GM12878 (cell line): Measurements from ENCODE around the gene ICAM4. TPM values are rescaled to one million over a fixed set of nuclear protein-coding genes. Genes with fewer than 3 reads are reported as not detected.
A peak's percentile ranks its signal among the peaks of the same experiment; 100 is the strongest.

ENCODE experiments used
- ATF7 ChIP-seq: fragments of 450-650 bp; IDR thresholded peaks from 2 replicates; pipeline ENCODE4 v1.6.1; 2016; ENCODE audit warnings: low read depth, mild to moderate bottlenecking
- IKZF2 ChIP-seq, 2 experiments: fragments of 450-650 bp; IDR thresholded peaks; 2 replicates each; pipeline ENCODE4 v1.6.1; 2017; ENCODE audit warnings: mild to moderate bottlenecking in 2 of 2, moderate library complexity in 2 of 2
- MTA2 ChIP-seq: fragments of 450-650 bp; IDR thresholded peaks from 2 replicates; pipeline ENCODE4 v1.6.1; 2016; ENCODE audit warnings: low read depth, mild to moderate bottlenecking, moderate library complexity
- NBN ChIP-seq: fragments of 450-650 bp; IDR thresholded peaks from 2 replicates; pipeline ENCODE4 v1.6.1; 2016
- polyA plus RNA-seq, 11 experiments: library from polyadenylated mRNA; depleted of rRNA in 4 of 11; unstranded in 6 of 11; stranded (reverse) in 5 of 11; fragments of >200 nt; fragmentation: Nextera tagmentation in 4 of 11; fragmentation: Illumina TruSeq in 1 of 11; extraction: Ambion mirVana in 4 of 11; extraction: Trizol in 1 of 11; gene quantifications; 1 replicate in 1 of 11; 2 replicates in 10 of 11; pipeline versions ENCODE4 v1.2.1 to v1.2.3, GENCODE V29; 2011 to 2016; ENCODE audit warnings: inconsistent platforms in 2 of 11, missing spikeins in 2 of 11, low read depth in 1 of 11
- total RNA-seq, 4 experiments: library from RNA; depleted of rRNA in 3 of 4; stranded (reverse); fragments of >200 nt in 3 of 4; fragmentation: Illumina TruSeq in 1 of 4; extraction: Trizol in 1 of 4; gene quantifications; 2 replicates each; pipeline versions ENCODE4 v1.2.1 to v1.2.3, GENCODE V29; 2013 to 2021
- TF ChIP-seq, protein P1 (sequence below): fragments of 450-650 bp; IDR thresholded peaks from 2 replicates; pipeline ENCODE4 v1.6.1; 2016; ENCODE audit warnings: mild to moderate bottlenecking, moderate library complexity, borderline replicate concordance
- TF ChIP-seq, protein P2 (sequence below): IDR thresholded peaks from 2 replicates; pipeline ENCODE4 v1.6.1; 2011; ENCODE audit warnings: mild to moderate bottlenecking, low read depth, low read length, moderate library complexity; ENCODE audit not compliant: insufficient replicate concordance

Gene ICAM4
- total and polyA plus RNA-seq, 10 of the 15 experiments (the other 5 are each of a cell fraction or from before 2014, with no cell fraction given), result 0.31 to 5.1 (median 1.7) TPM

DNA sequence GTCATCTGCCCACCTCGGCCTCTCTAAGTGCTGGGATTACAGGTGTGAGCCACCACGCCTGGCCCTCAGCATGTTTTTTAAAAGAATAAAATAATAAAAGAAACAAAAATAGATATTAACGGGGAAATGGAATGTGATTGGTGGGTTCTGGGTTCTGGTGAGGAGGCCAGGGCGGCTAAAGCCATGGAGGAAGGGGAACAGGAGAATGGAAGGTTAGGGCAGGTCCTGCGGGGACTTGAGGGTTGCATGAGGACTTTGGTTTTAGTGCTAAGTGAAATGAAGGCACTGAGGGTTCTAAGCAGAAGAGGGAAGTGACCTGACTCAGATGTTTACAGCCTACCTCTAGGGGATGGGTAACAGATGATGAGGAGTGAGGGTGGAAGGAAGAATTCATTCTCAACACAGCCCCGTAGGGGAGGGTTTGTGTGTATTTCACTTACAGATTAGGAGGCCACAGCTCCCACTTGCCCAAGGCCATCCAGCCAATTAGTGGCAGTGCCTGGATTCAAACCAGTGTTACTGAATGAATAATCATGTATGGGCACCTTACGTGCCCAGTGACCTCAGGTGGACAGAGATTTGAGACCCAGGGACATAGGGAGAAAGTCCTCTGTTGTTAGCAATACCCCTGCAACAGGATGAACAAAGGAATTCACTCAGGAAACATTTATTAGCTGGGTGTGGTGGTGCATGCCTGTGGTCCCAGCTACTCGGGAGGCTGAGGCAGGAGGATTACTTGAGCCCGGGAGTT lies 41.4 kb upstream of the ICAM4 start (continued):
- TF ChIP-seq, protein P1, sequence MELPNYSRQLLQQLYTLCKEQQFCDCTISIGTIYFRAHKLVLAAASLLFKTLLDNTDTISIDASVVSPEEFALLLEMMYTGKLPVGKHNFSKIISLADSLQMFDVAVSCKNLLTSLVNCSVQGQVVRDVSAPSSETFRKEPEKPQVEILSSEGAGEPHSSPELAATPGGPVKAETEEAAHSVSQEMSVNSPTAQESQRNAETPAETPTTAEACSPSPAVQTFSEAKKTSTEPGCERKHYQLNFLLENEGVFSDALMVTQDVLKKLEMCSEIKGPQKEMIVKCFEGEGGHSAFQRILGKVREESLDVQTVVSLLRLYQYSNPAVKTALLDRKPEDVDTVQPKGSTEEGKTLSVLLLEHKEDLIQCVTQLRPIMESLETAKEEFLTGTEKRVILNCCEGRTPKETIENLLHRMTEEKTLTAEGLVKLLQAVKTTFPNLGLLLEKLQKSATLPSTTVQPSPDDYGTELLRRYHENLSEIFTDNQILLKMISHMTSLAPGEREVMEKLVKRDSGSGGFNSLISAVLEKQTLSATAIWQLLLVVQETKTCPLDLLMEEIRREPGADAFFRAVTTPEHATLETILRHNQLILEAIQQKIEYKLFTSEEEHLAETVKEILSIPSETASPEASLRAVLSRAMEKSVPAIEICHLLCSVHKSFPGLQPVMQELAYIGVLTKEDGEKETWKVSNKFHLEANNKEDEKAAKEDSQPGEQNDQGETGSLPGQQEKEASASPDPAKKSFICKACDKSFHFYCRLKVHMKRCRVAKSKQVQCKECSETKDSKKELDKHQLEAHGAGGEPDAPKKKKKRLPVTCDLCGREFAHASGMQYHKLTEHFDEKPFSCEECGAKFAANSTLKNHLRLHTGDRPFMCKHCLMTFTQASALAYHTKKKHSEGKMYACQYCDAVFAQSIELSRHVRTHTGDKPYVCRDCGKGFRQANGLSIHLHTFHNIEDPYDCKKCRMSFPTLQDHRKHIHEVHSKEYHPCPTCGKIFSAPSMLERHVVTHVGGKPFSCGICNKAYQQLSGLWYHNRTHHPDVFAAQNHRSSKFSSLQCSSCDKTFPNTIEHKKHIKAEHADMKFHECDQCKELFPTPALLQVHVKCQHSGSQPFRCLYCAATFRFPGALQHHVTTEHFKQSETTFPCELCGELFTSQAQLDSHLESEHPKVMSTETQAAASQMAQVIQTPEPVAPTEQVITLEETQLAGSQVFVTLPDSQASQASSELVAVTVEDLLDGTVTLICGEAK, result no peak; the same call in 1 of the 2 replicates
- TF ChIP-seq IKZF2 (IDR thresholded peaks at IDR 0.05), result peak in 1 of 2 experiments; percentile 30; a peak in 2 of 4 replicates
- TF ChIP-seq, protein P2, sequence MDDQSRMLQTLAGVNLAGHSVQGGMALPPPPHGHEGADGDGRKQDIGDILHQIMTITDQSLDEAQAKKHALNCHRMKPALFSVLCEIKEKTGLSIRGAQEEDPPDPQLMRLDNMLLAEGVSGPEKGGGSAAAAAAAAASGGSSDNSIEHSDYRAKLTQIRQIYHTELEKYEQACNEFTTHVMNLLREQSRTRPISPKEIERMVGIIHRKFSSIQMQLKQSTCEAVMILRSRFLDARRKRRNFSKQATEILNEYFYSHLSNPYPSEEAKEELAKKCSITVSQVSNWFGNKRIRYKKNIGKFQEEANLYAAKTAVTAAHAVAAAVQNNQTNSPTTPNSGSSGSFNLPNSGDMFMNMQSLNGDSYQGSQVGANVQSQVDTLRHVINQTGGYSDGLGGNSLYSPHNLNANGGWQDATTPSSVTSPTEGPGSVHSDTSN, result no peak
- TF ChIP-seq ATF7, result 0 out of 2 replicates have a peak, but pooled peaks have one; percentile 21
- TF ChIP-seq MTA2, result 0 out of 2 replicates have a peak, but pooled peaks have one; percentile 14
- peak; percentile 81 for TF ChIP-seq NBN
- TF ChIP-seq, all 136 proteins: peak for 12
